ENCODE results near the gene KANK4.

KANK4 gene

GRCh38 chr1:62349470-62350233, 30.4 kb upstream of the KANK4 start:
- Histone ChIP-seq H3K4me2 (ENCODE audit: low read depth, low read length, poor library complexity, severe bottlenecking) (no peak overlapping the region), H3K27ac (ENCODE audit: low read depth, low read length) (no peak overlapping the region), H3F3A (ENCODE audit: insufficient read depth) (no peaks in the 10 kb centered on the region), H3K9me3 (ENCODE audit: insufficient read depth, low read length) (no peaks in the 10 kb centered on the region), H3K36me3 (ENCODE audit: low read length) (no peaks in the 10 kb centered on the region), H3K9ac (ENCODE audit: low read length) (no peak overlapping the region), H3K4me3 (ENCODE audit: insufficient read depth, low read length, poor library complexity, severe bottlenecking) (no peak overlapping the region), H3K27me3 (ENCODE audit: low read length) (no peaks in the 10 kb centered on the region), H2AFZ (ENCODE audit: low read depth, low read length, severe bottlenecking) (no peak overlapping the region), H3K9me2 (replicated peaks; ENCODE audit: insufficient read depth, low read length) (no peaks in the 10 kb centered on the region), H4K20me1 (ENCODE audit: low read depth, low read length) (no peaks in the 10 kb centered on the region), H3K79me2 (ENCODE audit: insufficient read depth, low read length) (no peaks in the 10 kb centered on the region)
- TF ChIP-seq EZH2phosphoT487 (conservative IDR thresholded peaks at IDR 0.05; ENCODE audit: low read length) (no peak), CTCF (IDR thresholded peaks at IDR 0.05; ENCODE audit: insufficient read depth, low read length, poor library complexity, severe bottlenecking) (no peak)

GRCh38 chr1:62346886-62347285, 27.7 kb upstream of the KANK4 start:
- Histone ChIP-seq H3K4me2 (ENCODE audit: low read depth, low read length, poor library complexity, severe bottlenecking) (no peak overlapping the region), H2AFZ (ENCODE audit: low read depth, low read length, severe bottlenecking) (no peak overlapping the region)
- TF ChIP-seq CTCF (IDR thresholded peaks at IDR 0.05; ENCODE audit: insufficient read depth, low read length, poor library complexity, severe bottlenecking) (no peak), EZH2phosphoT487 (conservative IDR thresholded peaks at IDR 0.05; ENCODE audit: low read length) (no peak)

GRCh38 chr1:62343911-62344310, 24.7 kb upstream of the KANK4 start:
- Histone ChIP-seq H3K9me3 (ENCODE audit: insufficient read depth, low read length) (no peaks in the 10 kb centered on the region), H3K27ac (ENCODE audit: low read depth, low read length) (no peak overlapping the region), H3K36me3 (ENCODE audit: low read length) (no peaks in the 10 kb centered on the region), H3K79me2 (ENCODE audit: insufficient read depth, low read length) (no peaks in the 10 kb centered on the region), H3K4me3 (ENCODE audit: insufficient read depth, low read length, poor library complexity, severe bottlenecking) (no peak overlapping the region), H3F3A (ENCODE audit: insufficient read depth) (no peaks in the 10 kb centered on the region), H4K20me1 (ENCODE audit: low read depth, low read length) (no peaks in the 10 kb centered on the region), H3K27me3 (ENCODE audit: low read length) (no peaks in the 10 kb centered on the region), H2AFZ (ENCODE audit: low read depth, low read length, severe bottlenecking) (no peak overlapping the region), H3K9ac (ENCODE audit: low read length) (no peak overlapping the region), H3K9me2 (replicated peaks; ENCODE audit: insufficient read depth, low read length) (no peaks in the 10 kb centered on the region), H3K4me2 (ENCODE audit: low read depth, low read length, poor library complexity, severe bottlenecking) (no peak overlapping the region)
- TF ChIP-seq EZH2phosphoT487 (conservative IDR thresholded peaks at IDR 0.05; ENCODE audit: low read length) (no peak), CTCF (IDR thresholded peaks at IDR 0.05; ENCODE audit: insufficient read depth, low read length, poor library complexity, severe bottlenecking) (no peak)

More at GRCh38 chr1:62346886-62347285, 27.7 kb upstream of the KANK4 start:
- H3K9me3 ChIP-seq (ENCODE audit: insufficient read depth, low read length), result no peaks in the 10 kb centered on the region
- H3K27me3 ChIP-seq (ENCODE audit: low read length), result no peaks in the 10 kb centered on the region
- no peaks in the 10 kb centered on the region for H4K20me1 ChIP-seq (ENCODE audit: low read depth, low read length)
- no peak overlapping the region for H3K27ac ChIP-seq (ENCODE audit: low read depth, low read length)
- H3K36me3 ChIP-seq (ENCODE audit: low read length), result no peaks in the 10 kb centered on the region
- no peaks in the 10 kb centered on the region for H3F3A ChIP-seq (ENCODE audit: insufficient read depth)
- H3K9me2 ChIP-seq (replicated peaks; ENCODE audit: insufficient read depth, low read length), result no peaks in the 10 kb centered on the region
- H3K79me2 ChIP-seq (ENCODE audit: insufficient read depth, low read length), result no peaks in the 10 kb centered on the region
- H3K9ac ChIP-seq (ENCODE audit: low read length), result no peak overlapping the region
- H3K4me3 ChIP-seq (ENCODE audit: insufficient read depth, low read length, poor library complexity, severe bottlenecking), result no peak overlapping the region

All from SU-DHL-6 (cell line).